Spleen (tissue), 11 donors: ENCODE results near the gene GGT6. TPM values are rescaled to one million over a fixed set of nuclear protein-coding genes. Genes with fewer than 3 reads are reported as not detected.

Experiments
- DNase-seq: peaks from one replicate; pipeline ENCODE4 v3.0.0-alpha.2; 2020
- H3K27ac ChIP-seq, 8 donors: fragments of 200-600 bp; sonication (generic) in 7 of 8; 1 replicate in 4 of 8; 2 replicates in 4 of 8; pipeline versions ENCODE4 v1.5.0 to v1.8.0; 2016 to 2021; ENCODE audit warnings: inconsistent platforms in 4 of 8, mild to moderate bottlenecking in 4 of 8, moderate library complexity in 1 of 8
- H3K27me3 ChIP-seq, 7 donors: fragments of 200-600 bp; sonication (generic) in 6 of 7; replicated peaks in 1 of 7; 1 replicate in 4 of 7; 2 replicates in 3 of 7; pipeline versions ENCODE4 v1.5.0 to v1.8.0; 2016 to 2021; ENCODE audit warnings: inconsistent platforms in 3 of 7, mild to moderate bottlenecking in 1 of 7
- H3K36me3 ChIP-seq, 6 donors: fragments of 200-600 bp; sonication (generic) in 5 of 6; 1 replicate in 4 of 6; 2 replicates in 2 of 6; pipeline versions ENCODE4 v1.5.0 to v1.8.0; 2016 to 2021; ENCODE audit warnings: inconsistent platforms in 2 of 6
- H3K4me1 ChIP-seq, 6 donors: fragments of 200-600 bp; sonication (generic) in 5 of 6; 1 replicate in 3 of 6; 2 replicates in 3 of 6; pipeline versions ENCODE4 v1.5.0 to v1.8.0; 2016 to 2021; ENCODE audit warnings: inconsistent platforms in 3 of 6
- H3K4me3 ChIP-seq, 8 donors: fragments of 200-600 bp; sonication (generic) in 7 of 8; 1 replicate in 4 of 8; 2 replicates in 4 of 8; pipeline versions ENCODE4 v1.5.0 to v1.8.0; 2016 to 2021; ENCODE audit warnings: inconsistent platforms in 4 of 8, mild to moderate bottlenecking in 4 of 8, moderate library complexity in 2 of 8
- H3K9me3 ChIP-seq, 8 donors: fragments of 200-600 bp; sonication (generic) in 7 of 8; 1 replicate in 4 of 8; 2 replicates in 4 of 8; pipeline versions ENCODE4 v1.5.0 to v1.8.0; 2016 to 2021; ENCODE audit warnings: inconsistent platforms in 4 of 8
- CTCF ChIP-seq, 11 experiments: fragments of 200-600 bp in 7 of 11; fragments of 450-650 bp in 4 of 11; sonication (generic) in 4 of 11; IDR thresholded peaks in 8 of 11; conservative IDR thresholded peaks in 3 of 11; 1 replicate in 7 of 11; 2 replicates in 4 of 11; pipeline versions ENCODE4 v1.4.0 to v1.8.0; 2016 to 2021; ENCODE audit warnings: antibody characterized with exemption in 11 of 11, inconsistent platforms in 4 of 11, mild to moderate bottlenecking in 1 of 11
- POLR2A ChIP-seq, 3 donors: fragments of 450-650 bp; IDR thresholded peaks; one replicate each; pipeline ENCODE4 v1.5.1; 2017; ENCODE audit warnings: antibody characterized with exemption in 3 of 3, mild to moderate bottlenecking in 1 of 3
- POLR2AphosphoS5 ChIP-seq, 3 donors: sonication (generic); formaldehyde crosslinking; IDR thresholded peaks; one replicate each; pipeline ENCODE4 v1.5.1; 2017; ENCODE audit warnings: antibody characterized with exemption in 3 of 3
- WGBS, 5 donors: extraction: QIAGEN DNeasy Blood & Tissue Kit in 3 of 5; methylation state at CpG; one replicate each; pipeline versions ENCODE4 v1.1.5 to v1.1.7; 2013 to 2018; 5-methylcytosine and 5-hydroxymethylcytosine counted together
- intact Hi-C: fragments of 100-400 bp; cut with DNase I; formaldehyde crosslinking; loops from one replicate; pipeline ENCODE4 v1.15.0; 2023; ENCODE audit warnings: low total_unique reads
- polyA plus RNA-seq, 3 donors: library from polyadenylated mRNA; stranded (reverse); fragments of 200-250 nt; gene quantifications; one replicate each; pipeline ENCODE4 v1.2.1, GENCODE V29; 2013
- total RNA-seq, 7 donors: library from RNA; depleted of rRNA in 3 of 7; stranded (reverse); fragments of >200 nt in 3 of 7; fragmentation: NEBNext Ultra II Directional in 4 of 7; extraction: Animal tissue kit (Norgen Biotek cat#: 25700) in 4 of 7; gene quantifications; one replicate each; pipeline versions ENCODE4 v1.1.0 to v1.2.1, GENCODE V29; 2016 to 2021
- donor health status: healthy with polysubstance abuse.
- donor health status: DM: no; HTN: no; CAD: no; lungs with moderate emphysema.
- donor health status: DM: no; HTN: no; CAD: no.
- donor health status: Bipolar disorder and iron deficiency.
- donor health status: healthy.
- donor health status: DM: no; HTN: no; CAD: no.
- donor health status: DM: yes; HTN: yes; CAD: no.

The GGT6 gene
- total and polyA plus RNA-seq, 10 donors = 0.03 to 0.42 TPM; not detected in 8

- intact Hi-C loops = loop anchor here (10.0 kb wide), 2 partner anchors 136 to 324 kb away; no protein-coding TSS in a partner anchor
- TF ChIP-seq CTCF (IDR thresholded peaks at IDR 0.05 in 8 of 11, conservative IDR thresholded peaks at IDR 0.05 in 3 of 11) = no peak
- TF ChIP-seq POLR2AphosphoS5 (IDR thresholded peaks at IDR 0.05) = no peak
- TF ChIP-seq POLR2A (IDR thresholded peaks at IDR 0.05) = no peak
Observed at GRCh38 chr17:4560837-4561256, 470 bp upstream of the GGT6 start.

GRCh38 chr17:4559966-4560365 is 411 bp downstream of the GGT6 start:
- H3K9me3 ChIP-seq = no peaks in the 10 kb centered on the region
- WGBS, 5 donors = 87 to 100% (median 91%) methylated on average over 1 to 5 of the region's 5 CpGs
- no peaks in the 10 kb centered on the region for H3K36me3 ChIP-seq
- H3K4me3 ChIP-seq = no peak overlapping the region
- intact Hi-C loops = loop anchor here (10.0 kb wide), 2 partner anchors 135 to 325 kb away; no protein-coding TSS in a partner anchor
- TF ChIP-seq POLR2A (IDR thresholded peaks at IDR 0.05) (no peak), CTCF (IDR thresholded peaks at IDR 0.05 in 8 of 11, conservative IDR thresholded peaks at IDR 0.05 in 3 of 11) (no peak), POLR2AphosphoS5 (IDR thresholded peaks at IDR 0.05) (no peak)
- no peaks in the 10 kb centered on the region for H3K27me3 ChIP-seq
- H3K4me1 ChIP-seq = peaks cover 5 to 45% (median 23%) of the 10 kb centered on the region in 6 donors
- DNase-seq = peak; percentile 70
- H3K27ac ChIP-seq = no peak overlapping the region

More at GRCh38 chr17:4560837-4561256, 470 bp upstream of the GGT6 start:
- Histone ChIP-seq H3K27me3 (no peaks in the 10 kb centered on the region), H3K36me3 (no peaks in the 10 kb centered on the region), H3K9me3 (no peaks in the 10 kb centered on the region), H3K4me3 (no peak overlapping the region), H3K27ac (no peak overlapping the region), H3K4me1 (peaks cover 8 to 45% (median 25%) of the 10 kb centered on the region in 6 donors)
- no peak for DNase-seq
- WGBS, 5 donors = 72 to 88% (median 76%) methylated on average over 10 to 11 of the region's 11 CpGs

GRCh38 chr17:4559139-4559791 is 1.1 kb downstream of the GGT6 start:
- no peaks in the 10 kb centered on the region for H3K36me3 ChIP-seq
- intact Hi-C loops = no loop called here
- TF ChIP-seq POLR2A (IDR thresholded peaks at IDR 0.05) (no peak), POLR2AphosphoS5 (IDR thresholded peaks at IDR 0.05) (no peak), CTCF (IDR thresholded peaks at IDR 0.05 in 8 of 11, conservative IDR thresholded peaks at IDR 0.05 in 3 of 11) (no peak)
- whole genome bisulfite sequencing, 5 donors = 60 to 83% (median 78%) methylated on average over 1 to 17 of the region's 17 CpGs
- DNase-seq = peak; percentile 73
- no peaks in the 10 kb centered on the region for H3K27me3 ChIP-seq
- H3K4me3 ChIP-seq = no peak overlapping the region
- H3K27ac ChIP-seq = no peak overlapping the region
- H3K4me1 ChIP-seq = peaks cover 11 to 52% (median 30%) of the 10 kb centered on the region in 6 donors
- no peaks in the 10 kb centered on the region for H3K9me3 ChIP-seq

- H3K4me1 ChIP-seq = peaks cover 16 to 60% (median 38%) of the 10 kb centered on the region in 6 donors
- 93 to 100% (median 96%) methylated on average over 2 to 24 of the region's 24 CpGs for WGBS, 5 donors
- intact Hi-C loops = no loop called here
Observed at GRCh38 chr17:4558347-4558971, 1.9 kb downstream of the GGT6 start.

More at GRCh38 chr17:4558347-4558971, 1.9 kb downstream of the GGT6 start:
- H3K27ac ChIP-seq = no peak overlapping the region
- peak; percentile 66 for DNase-seq
- peaks cover 0 to 7% (median 4%) of the 10 kb centered on the region in 6 donors for H3K36me3 ChIP-seq
- H3K4me3 ChIP-seq = no peak overlapping the region
- TF ChIP-seq CTCF (IDR thresholded peaks at IDR 0.05 in 8 of 11, conservative IDR thresholded peaks at IDR 0.05 in 3 of 11) (no peak), POLR2AphosphoS5 (IDR thresholded peaks at IDR 0.05) (no peak), POLR2A (IDR thresholded peaks at IDR 0.05) (no peak)
- H3K9me3 ChIP-seq = no peaks in the 10 kb centered on the region
- H3K27me3 ChIP-seq = no peaks in the 10 kb centered on the region
